Effector memory CD8-positive, alpha-beta T cell (primary cell): ENCODE measurements around the gene CNR2.
"Not testable (repeated sequence)": the region's sequence is repeated elsewhere in the genome, so short reads cannot be mapped to it uniquely, and the experiment has no call there.

ENCODE experiments used
- ATAC-seq: fragments of 150-1000 bp; cut with Tn5 transposase; replicated peaks from 2 replicates; pipeline ENCODE4 v1.10.0; 2021; ENCODE audit warnings: mild to moderate bottlenecking, moderate library complexity
- DNase-seq, 3 experiments: peaks; one replicate each; pipeline ENCODE4 v3.0.0; 2021
- H3K27ac Mint-ChIP-seq, 2 donors: one replicate each; pipeline ENCODE4 v1.8.0; 2022; ENCODE audit warnings: mild to moderate bottlenecking in 2 of 2, mixed read lengths in 2 of 2, moderate library complexity in 2 of 2
- H3K27me3 Mint-ChIP-seq, 2 donors: one replicate each; pipeline ENCODE4 v1.8.0; 2022; ENCODE audit warnings: mixed read lengths in 2 of 2
- H3K36me3 Mint-ChIP-seq: one replicate; pipeline ENCODE4 v1.8.0; 2022; ENCODE audit warnings: mild to moderate bottlenecking, moderate library complexity, mixed read lengths; ENCODE audit not compliant: insufficient read depth
- H3K4me1 Mint-ChIP-seq, 2 donors: one replicate each; pipeline ENCODE4 v1.8.0; 2022; ENCODE audit warnings: low read depth in 2 of 2, mixed read lengths in 2 of 2
- H3K4me3 Mint-ChIP-seq, 2 donors: one replicate each; pipeline ENCODE4 v1.8.0; 2022; ENCODE audit warnings: mild to moderate bottlenecking in 2 of 2, mixed read lengths in 2 of 2, moderate library complexity in 2 of 2
- H3K9me3 Mint-ChIP-seq, 2 donors: one replicate each; pipeline ENCODE4 v1.8.0; 2022; ENCODE audit warnings: mixed read lengths in 2 of 2

The CNR2 gene

GRCh38 chr1:23910144-23910543, 3.0 kb downstream of the CNR2 start:
- DNase-seq = no peak
- Mint-ChIP-seq H3K9me3 (no peaks in the 10 kb centered on the region), H3K27me3 (peaks cover 0 to 17% of the 10 kb centered on the region in 2 donors), H3K4me1 (peaks cover 43 to 67% of the 10 kb centered on the region in 2 donors), H3K4me3 (peak overlapping the region; percentile 79 to 84), H3K27ac (peak overlapping the region; percentile 64 to 87), H3K36me3 (peaks cover 4% of the 10 kb centered on the region)
- ATAC-seq = peak; percentile 38

GRCh38 chr1:23909412-23909811, 3.8 kb downstream of the CNR2 start:
- Mint-ChIP-seq H3K4me1 (peaks cover 47 to 68% of the 10 kb centered on the region in 2 donors), H3K27ac (peak overlapping the region; percentile 64 to 87)
- no peak for ATAC-seq

DNA sequence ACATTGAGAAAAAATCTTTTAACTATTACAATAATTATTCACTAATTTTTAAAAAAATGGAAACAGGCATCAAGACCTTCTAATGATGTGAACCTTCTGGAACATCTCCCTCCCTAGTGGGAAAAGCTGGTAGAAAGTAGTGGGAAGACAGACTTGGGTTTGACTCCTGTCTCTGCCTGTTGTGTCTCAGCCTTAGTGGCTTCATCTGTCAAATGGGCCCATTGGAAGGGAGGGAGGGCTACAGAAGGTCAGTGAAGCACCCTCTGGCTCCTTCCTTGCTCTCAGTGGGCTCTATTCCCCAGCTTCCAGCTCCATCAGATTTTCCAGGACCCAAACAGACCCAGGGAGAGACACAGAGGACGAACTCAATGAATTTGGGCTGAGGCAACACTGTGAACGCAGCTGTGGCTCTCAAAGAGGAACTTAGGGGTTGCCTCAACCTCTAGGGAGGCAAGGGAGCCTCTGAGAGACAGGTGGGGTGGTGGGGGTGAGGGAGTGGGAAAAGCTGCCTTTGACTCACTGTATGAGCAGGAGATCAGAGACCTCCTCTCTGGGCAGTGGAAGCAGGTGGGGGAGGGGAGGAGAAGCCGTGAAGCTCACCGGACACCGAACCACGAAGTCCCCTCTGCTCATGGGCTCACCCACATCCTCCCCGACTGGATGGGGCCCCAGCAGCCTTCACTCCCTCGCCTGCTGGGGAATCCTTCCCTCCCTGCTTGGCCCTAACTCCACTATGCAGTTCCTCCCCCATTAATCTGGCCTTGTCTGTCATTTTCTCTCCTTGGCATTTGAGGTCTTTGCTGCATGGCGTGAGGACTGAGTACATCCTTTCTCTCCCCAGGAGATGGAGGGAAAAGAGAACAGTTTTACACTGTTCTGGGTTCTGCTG, 4.5 kb downstream of the CNR2 start:
- Mint-ChIP-seq H3K9me3 (no peaks in the 10 kb centered on the region), H3K27ac (peak overlapping the region; percentile 64 to 87), H3K4me3 (peak overlapping the region; percentile 79 to 84), H3K27me3 (peaks cover 0 to 32% of the 10 kb centered on the region in 2 donors), H3K36me3 (peaks cover 9% of the 10 kb centered on the region), H3K4me1 (peaks cover 48 to 73% of the 10 kb centered on the region in 2 donors)
- peak in 2 of 3 experiments; percentile 12 to 30 for DNase-seq
- ATAC-seq = peak; percentile 58

More at GRCh38 chr1:23909412-23909811, 3.8 kb downstream of the CNR2 start:
- H3K4me3 Mint-ChIP-seq = peak overlapping the region; percentile 79 to 84
- H3K9me3 Mint-ChIP-seq = no peaks in the 10 kb centered on the region
- DNase-seq = no peak
- peaks cover 0 to 25% of the 10 kb centered on the region in 2 donors for H3K27me3 Mint-ChIP-seq
- peaks cover 5% of the 10 kb centered on the region for H3K36me3 Mint-ChIP-seq

DNA sequence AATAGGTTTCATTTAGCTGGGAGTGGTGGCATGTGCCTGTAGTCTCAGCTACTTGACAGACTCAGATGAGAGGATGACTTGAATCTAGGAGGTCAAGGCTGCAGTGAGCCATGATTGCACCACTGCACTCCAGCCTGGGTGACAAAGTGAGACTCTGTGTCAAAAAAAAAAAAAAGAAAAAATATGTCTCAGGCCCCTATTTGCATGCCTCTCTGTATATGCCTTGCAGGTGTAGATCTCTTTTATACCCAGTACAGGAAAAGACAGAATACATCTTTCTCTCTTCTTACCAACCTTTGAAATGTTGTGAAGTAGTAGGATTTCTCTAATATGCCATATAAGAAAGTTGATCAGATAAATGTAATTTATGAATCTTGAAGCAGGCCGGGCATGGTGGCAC, 6.4 kb downstream of the CNR2 start:
- Mint-ChIP-seq H3K9me3 (no peaks in the 10 kb centered on the region), H3K4me3 (no peak overlapping the region), H3K27me3 (peaks cover 0 to 41% of the 10 kb centered on the region in 2 donors), H3K27ac (no peak overlapping the region), H3K4me1 (peaks cover 33 to 57% of the 10 kb centered on the region in 2 donors), H3K36me3 (peaks cover 14% of the 10 kb centered on the region)
- ATAC-seq (no peak), DNase-seq (no peak)

DNA sequence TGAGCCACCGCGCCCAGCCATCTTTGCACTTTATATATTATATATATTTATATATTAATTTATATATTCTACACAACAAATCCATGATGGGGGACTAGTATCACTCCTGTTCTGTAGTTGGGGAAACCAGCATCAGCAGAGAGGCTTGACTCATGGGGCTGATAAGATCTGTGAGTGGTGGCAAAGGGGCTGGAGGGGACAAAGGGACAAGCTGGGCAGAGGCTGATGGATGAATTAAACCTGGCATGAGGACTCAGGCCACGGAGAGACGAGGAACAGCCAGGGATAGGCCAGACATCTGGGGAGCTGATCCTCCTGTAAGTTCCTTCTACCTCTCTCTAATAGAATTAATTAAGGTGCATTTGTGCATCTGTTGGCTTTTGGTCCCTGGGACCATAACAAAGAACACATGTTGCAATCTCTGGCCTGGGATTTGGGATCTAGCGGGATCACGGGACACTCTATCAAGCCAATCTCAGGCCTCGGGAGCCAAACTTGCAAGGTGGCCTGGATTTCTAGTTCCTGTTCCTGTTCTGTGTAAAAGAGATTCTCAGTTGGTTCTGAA, 7.6 kb downstream of the CNR2 start:
- DNase-seq (no peak), ATAC-seq (no peak)
- Mint-ChIP-seq H3K4me1 (peaks cover 26 to 46% of the 10 kb centered on the region in 2 donors), H3K4me3 (no peak overlapping the region), H3K27me3 (peaks cover 0 to 53% of the 10 kb centered on the region in 2 donors), H3K36me3 (peaks cover 18% of the 10 kb centered on the region), H3K27ac (peak overlapping the region in 1 of 2 donors; percentile 7), H3K9me3 (no peaks in the 10 kb centered on the region)

- peaks cover 23 to 44% of the 10 kb centered on the region in 2 donors for H3K4me1 Mint-ChIP-seq
- peak overlapping the region in 1 of 2 donors; percentile 44 for H3K4me3 Mint-ChIP-seq
- H3K36me3 Mint-ChIP-seq = peaks cover 18% of the 10 kb centered on the region
- no peak for ATAC-seq
- no peak for DNase-seq
- H3K27me3 Mint-ChIP-seq = peaks cover 0 to 59% of the 10 kb centered on the region in 2 donors
- no peaks in the 10 kb centered on the region for H3K9me3 Mint-ChIP-seq
- H3K27ac Mint-ChIP-seq = peak overlapping the region in 1 of 2 donors; percentile 7
Measured at GRCh38 chr1:23904748-23905357, 8.3 kb downstream of the CNR2 start.

DNA sequence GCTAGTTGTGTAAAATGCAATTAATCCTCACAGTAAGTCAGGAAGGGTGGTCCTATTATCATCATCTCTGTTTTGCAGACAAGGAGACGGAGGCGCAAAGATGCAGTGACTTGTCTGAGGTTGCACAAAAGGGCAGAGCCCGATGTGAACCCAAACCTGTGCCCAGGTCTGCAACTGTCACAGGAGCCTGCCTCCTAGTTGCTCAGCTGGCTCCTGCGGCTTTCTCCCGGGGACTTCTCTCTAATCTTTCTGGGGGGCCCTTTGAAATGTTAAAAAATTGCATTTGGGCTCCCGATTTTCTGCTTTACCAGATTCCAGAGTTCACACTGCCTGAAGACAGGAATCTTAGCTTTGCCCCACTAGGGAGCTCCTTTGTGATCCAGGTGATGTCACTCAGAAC, 9.4 kb downstream of the CNR2 start:
- no peak overlapping the region for H3K4me3 Mint-ChIP-seq
- H3K9me3 Mint-ChIP-seq = no peaks in the 10 kb centered on the region
- peaks cover 18% of the 10 kb centered on the region for H3K36me3 Mint-ChIP-seq
- DNase-seq (no peak), ATAC-seq (no peak)
- H3K27me3 Mint-ChIP-seq = peaks cover 0 to 52% of the 10 kb centered on the region in 2 donors
- H3K4me1 Mint-ChIP-seq = peaks cover 17 to 42% of the 10 kb centered on the region in 2 donors
- H3K27ac Mint-ChIP-seq = no peak overlapping the region

DNA sequence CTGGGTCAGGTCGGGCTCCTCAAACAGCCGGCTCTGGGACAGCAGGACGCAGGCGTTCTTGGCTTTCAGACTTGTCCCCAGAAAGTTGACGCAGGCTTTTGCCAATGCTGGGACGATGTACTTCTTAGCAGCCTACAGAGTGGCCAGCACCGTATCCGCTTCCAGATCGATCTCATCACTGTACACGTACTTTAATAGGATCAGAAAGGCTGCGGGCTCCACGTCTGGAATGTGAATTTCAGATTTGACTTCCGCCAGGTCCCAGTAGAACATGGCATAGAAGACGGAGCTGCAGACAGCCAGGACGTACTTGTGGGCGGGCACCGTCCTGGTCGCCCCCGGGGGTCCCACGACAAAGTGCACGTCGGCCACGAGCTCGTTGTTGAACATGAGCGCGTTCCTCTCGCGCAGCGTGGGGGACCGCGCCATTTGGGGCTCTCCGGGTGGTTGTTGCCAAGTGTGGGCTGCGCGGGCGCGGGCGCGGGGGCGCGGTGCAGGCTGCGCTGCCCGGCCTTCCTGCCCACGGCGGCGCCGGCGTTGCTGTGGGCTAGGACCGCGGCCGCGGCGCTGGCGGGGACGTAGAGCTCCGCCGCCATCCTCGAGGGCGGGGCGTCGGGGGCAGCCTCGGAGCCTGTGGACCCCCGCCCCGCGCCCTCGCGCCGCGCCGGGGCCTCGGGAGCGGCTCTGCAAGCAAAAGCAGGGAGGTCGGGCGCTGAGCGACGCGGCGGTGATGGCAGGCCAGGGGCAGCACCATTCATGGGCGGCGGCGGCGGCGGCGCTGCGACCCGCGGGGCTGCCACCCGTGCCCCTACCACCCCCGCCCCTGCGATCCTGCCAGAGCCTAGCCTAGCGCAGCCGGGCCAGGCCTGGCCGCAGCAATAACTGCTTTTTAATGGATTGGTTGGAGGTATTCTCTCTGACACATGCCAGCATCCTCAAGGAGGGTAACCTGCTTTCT, 10.6 kb downstream of the CNR2 start:
- no peaks in the 10 kb centered on the region for H3K9me3 Mint-ChIP-seq
- H3K27me3 Mint-ChIP-seq = peaks cover 0 to 52% of the 10 kb centered on the region in 2 donors
- peak overlapping the region; percentile 22 to 25 for H3K4me3 Mint-ChIP-seq
- peaks cover 14 to 41% of the 10 kb centered on the region in 2 donors for H3K4me1 Mint-ChIP-seq
- DNase-seq (no peak), ATAC-seq (peak; percentile 46)
- peaks cover 21% of the 10 kb centered on the region for H3K36me3 Mint-ChIP-seq
- no peak overlapping the region for H3K27ac Mint-ChIP-seq

- Mint-ChIP-seq H3K4me3 (peak overlapping the region in 1 of 2 donors; percentile 11), H3K27me3 (peaks cover 0 to 40% of the 10 kb centered on the region in 2 donors), H3K36me3 (peaks cover 17% of the 10 kb centered on the region), H3K4me1 (peaks cover 16 to 39% of the 10 kb centered on the region in 2 donors), H3K27ac (peak overlapping the region in 1 of 2 donors; percentile 77)
- ATAC-seq, DNase-seq, H3K9me3 Mint-ChIP-seq: not testable (repeated sequence)
Measured at GRCh38 chr1:23900017-23900416, 13.1 kb downstream of the CNR2 start.

- DNase-seq (no peak), ATAC-seq (peak; percentile 12)
- Mint-ChIP-seq H3K27ac (peak overlapping the region in 1 of 2 donors; percentile 78), H3K36me3 (peaks cover 13% of the 10 kb centered on the region), H3K4me3 (peak overlapping the region in 1 of 2 donors; percentile 52), H3K9me3 (no peaks in the 10 kb centered on the region), H3K4me1 (peaks cover 11 to 29% of the 10 kb centered on the region in 2 donors), H3K27me3 (peaks cover 0 to 31% of the 10 kb centered on the region in 2 donors)
Measured at GRCh38 chr1:23899070-23899469, 14.1 kb downstream of the CNR2 start.

- peak overlapping the region; percentile 17 to 75 for H3K4me3 Mint-ChIP-seq
- H3K27me3 Mint-ChIP-seq = peaks cover 0 to 21% of the 10 kb centered on the region in 2 donors
- peaks cover 10% of the 10 kb centered on the region for H3K36me3 Mint-ChIP-seq
- peaks cover 11 to 26% of the 10 kb centered on the region in 2 donors for H3K4me1 Mint-ChIP-seq
- no peaks in the 10 kb centered on the region for H3K9me3 Mint-ChIP-seq
- ATAC-seq (no peak), DNase-seq (no peak)
- H3K27ac Mint-ChIP-seq = peak overlapping the region; percentile 36 to 88
Measured at GRCh38 chr1:23897083-23897482, 16.1 kb downstream of the CNR2 start.

DNA sequence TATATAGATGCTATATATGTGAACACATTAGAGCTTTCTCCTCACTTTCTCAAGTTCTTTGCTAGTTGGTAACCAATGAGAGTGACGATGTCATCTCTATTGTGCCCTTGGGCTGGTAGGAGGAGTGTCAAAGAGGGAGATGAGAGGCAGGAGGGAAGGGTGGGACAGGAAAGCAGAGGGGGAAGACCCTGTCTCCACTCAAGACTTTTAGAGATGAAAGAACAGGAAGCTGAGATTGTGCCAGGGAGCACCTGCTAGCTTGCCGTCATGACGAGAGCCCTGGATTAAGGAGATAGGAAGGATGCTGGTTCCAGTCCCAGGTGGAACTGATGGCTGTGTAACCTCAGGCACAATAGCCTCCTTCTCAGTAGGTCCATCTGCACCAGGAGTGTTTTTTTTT, 16.7 kb downstream of the CNR2 start:
- no peak for ATAC-seq
- Mint-ChIP-seq H3K9me3 (no peaks in the 10 kb centered on the region), H3K27ac (peak overlapping the region; percentile 14 to 36), H3K4me1 (peaks cover 11 to 32% of the 10 kb centered on the region in 2 donors), H3K27me3 (peaks cover 0 to 21% of the 10 kb centered on the region in 2 donors), H3K4me3 (peak overlapping the region in 1 of 2 donors; percentile 53), H3K36me3 (peaks cover 7% of the 10 kb centered on the region)
- no peak for DNase-seq
